Renal cortex interstitium (tissue), 11 donors: ENCODE results near the gene HFE. TPM values are rescaled to one million over a fixed set of nuclear protein-coding genes. Genes with fewer than 3 reads are reported as not detected.

Experiments used
- DNase-seq, 11 donors: peaks; one replicate each; pipeline ENCODE4 v3.0.0-alpha.2; 2013; ENCODE audit warnings: low read depth in 9 of 11, low spot score in 4 of 11; ENCODE audit errors: extremely low read depth in 1 of 11
- polyA plus RNA-seq, 3 donors: library from polyadenylated mRNA; unstranded; fragments of 120-200 nt; gene quantifications; one replicate each; pipeline ENCODE4 v1.2.1, GENCODE V29; 2013; ENCODE audit not compliant: insufficient read length in 3 of 3

The HFE gene
- polyA plus RNA-seq, 3 donors = 7.4 to 9.7 (median 8.1) TPM

GRCh38 chr6:26123675-26123946 is 36.4 kb downstream of the HFE start:
- DNase-seq = peak in 1 of 11 donors; percentile 94

- DNase-seq = peak; percentile 86 to 99 (median 96)
Measured at GRCh38 chr6:26123947-26124780, 36.9 kb downstream of the HFE start.

GRCh38 chr6:26124781-26125685 is 37.8 kb downstream of the HFE start:
- DNase-seq = peak in 2 of 11 donors; percentile 33 to 43

GRCh38 chr6:26126394-26127235 is 39.4 kb downstream of the HFE start:
- DNase-seq = no peak

- DNase-seq = no peak
Measured at GRCh38 chr6:26128013-26128771, 41.0 kb downstream of the HFE start.

- DNase-seq = no peak
Measured at GRCh38 chr6:26129656-26130055, 42.4 kb downstream of the HFE start.

- no peak for DNase-seq
Measured at GRCh38 chr6:26130581-26131249, 43.5 kb downstream of the HFE start.

GRCh38 chr6:26131618-26132017 is 44.4 kb downstream of the HFE start:
- DNase-seq = no peak

- no peak for DNase-seq
Measured at GRCh38 chr6:26133730-26134129, 46.5 kb downstream of the HFE start.

- DNase-seq = no peak
Measured at GRCh38 chr6:26136321-26136720, 49.1 kb downstream of the HFE start.

GRCh38 chr6:26140254-26140966 is 53.2 kb downstream of the HFE start:
- no peak for DNase-seq

GRCh38 chr6:26140967-26141294 is 53.7 kb downstream of the HFE start:
- no peak for DNase-seq

GRCh38 chr6:26141378-26141904 is 54.2 kb downstream of the HFE start:
- DNase-seq = no peak

- DNase-seq = no peak
Measured at GRCh38 chr6:26142026-26142425, 54.8 kb downstream of the HFE start.
